Mesenchymal stem cell (in vitro differentiated cells and primary cell): Measurements from ENCODE around the gene RNF123.

Source experiments
- DNase-seq: peaks from one replicate; pipeline ENCODE4 v3.0.0-alpha.2; 2013
- H2AFZ ChIP-seq: one replicate; pipeline ENCODE4 v1.6.1; 2013; ENCODE audit warnings: low read depth, mild to moderate bottlenecking, control low read depth, inconsistent platforms, low read length, moderate library complexity
- H2AK5ac ChIP-seq: 2 replicates; pipeline ENCODE4 v1.6.1; 2013; ENCODE audit warnings: low read length, moderate library complexity, mild to moderate bottlenecking, inconsistent platforms; ENCODE audit not compliant: severe bottlenecking
- H2BK120ac ChIP-seq: one replicate; pipeline ENCODE4 v1.6.1; 2013; ENCODE audit warnings: low read depth, mild to moderate bottlenecking, inconsistent platforms, low read length, moderate library complexity
- H2BK12ac ChIP-seq, 2 experiments: one replicate each; pipeline ENCODE4 v1.6.1; 2013; ENCODE audit warnings: inconsistent platforms in 2 of 2, low read length in 2 of 2, mild to moderate bottlenecking in 2 of 2, moderate library complexity in 2 of 2, control low read depth in 1 of 2
- H2BK15ac ChIP-seq: one replicate; pipeline ENCODE4 v1.6.1; 2013; ENCODE audit warnings: mild to moderate bottlenecking, low read depth, inconsistent platforms; ENCODE audit not compliant: poor library complexity, severe bottlenecking
- H2BK5ac ChIP-seq: 2 replicates; pipeline ENCODE4 v1.6.1; 2013; ENCODE audit warnings: low read depth, mild to moderate bottlenecking, low read length, control low read depth, inconsistent platforms; ENCODE audit not compliant: poor library complexity, severe bottlenecking
- H3K14ac ChIP-seq, 2 experiments: one replicate each; pipeline ENCODE4 v1.6.1; 2013; ENCODE audit warnings: inconsistent platforms in 2 of 2, low read length in 2 of 2, control low read depth in 1 of 2, mild to moderate bottlenecking in 1 of 2, moderate library complexity in 1 of 2
- H3K18ac ChIP-seq, 2 experiments: one replicate each; pipeline ENCODE4 v1.6.1; 2013; ENCODE audit warnings: inconsistent platforms in 2 of 2, low read length in 2 of 2, control low read depth in 1 of 2, low read depth in 1 of 2, mild to moderate bottlenecking in 1 of 2
- H3K23ac ChIP-seq, 2 experiments: one replicate each; pipeline ENCODE4 v1.6.1; 2013; ENCODE audit warnings: inconsistent platforms in 2 of 2, low read length in 2 of 2, mild to moderate bottlenecking in 2 of 2, moderate library complexity in 2 of 2, control low read depth in 1 of 2
- H3K27ac ChIP-seq: 2 replicates; pipeline ENCODE4 v1.5.1; 2013; ENCODE audit warnings: mild to moderate bottlenecking, moderate library complexity, low read length, control low read depth, inconsistent platforms; ENCODE audit not compliant: poor library complexity, severe bottlenecking
- H3K27me3 ChIP-seq, 2 experiments: 2 replicates each; pipeline versions ENCODE4 v1.6.1 to v1.7.0; 2013; ENCODE audit warnings: low read length in 2 of 2, mild to moderate bottlenecking in 2 of 2, moderate library complexity in 2 of 2, control low read depth in 1 of 2, inconsistent platforms in 1 of 2; ENCODE audit not compliant: control insufficient read depth in 1 of 2, insufficient read depth in 1 of 2
- H3K36me3 ChIP-seq, 2 experiments: 2 replicates each; pipeline versions ENCODE4 v1.6.1 to v1.7.0; 2013; ENCODE audit warnings: low read length in 2 of 2, control low read depth in 1 of 2, inconsistent platforms in 1 of 2, low read depth in 1 of 2, mild to moderate bottlenecking in 1 of 2; ENCODE audit not compliant: insufficient read depth in 2 of 2, control insufficient read depth in 1 of 2
- H3K4ac ChIP-seq, 2 experiments: one replicate each; pipeline ENCODE4 v1.6.1; 2013; ENCODE audit warnings: inconsistent platforms in 2 of 2, low read length in 2 of 2, mild to moderate bottlenecking in 2 of 2, moderate library complexity in 2 of 2, control low read depth in 1 of 2, low read depth in 1 of 2
- H3K4me1 ChIP-seq: 2 replicates; pipeline ENCODE4 v1.6.1; 2013; ENCODE audit warnings: low read depth, low read length, control low read depth; ENCODE audit not compliant: control insufficient read depth, insufficient read depth
- H3K4me2 ChIP-seq: 2 replicates; pipeline ENCODE4 v1.6.1; 2013; ENCODE audit warnings: low read length, mild to moderate bottlenecking, inconsistent platforms; ENCODE audit not compliant: poor library complexity, severe bottlenecking
- H3K4me3 ChIP-seq, 2 experiments: 2 replicates each; pipeline versions ENCODE4 v1.5.1 to v1.7.0; 2013; ENCODE audit warnings: low read length in 2 of 2, mild to moderate bottlenecking in 2 of 2, control low read depth in 1 of 2, low read depth in 1 of 2; ENCODE audit not compliant: insufficient read depth in 1 of 2
- H3K79me1 ChIP-seq: replicated peaks from 2 replicates; pipeline ENCODE4 v1.6.1; 2013; ENCODE audit warnings: mild to moderate bottlenecking, control low read depth, low read length, inconsistent platforms; ENCODE audit not compliant: poor library complexity, severe bottlenecking
- H3K9ac ChIP-seq: 2 replicates; pipeline ENCODE4 v1.7.0; 2013; ENCODE audit warnings: mild to moderate bottlenecking, low read length, moderate library complexity
- H3K9me3 ChIP-seq: 2 replicates; pipeline ENCODE4 v1.7.0; 2013; ENCODE audit warnings: mild to moderate bottlenecking, low read length; ENCODE audit not compliant: control insufficient read depth
- H4K8ac ChIP-seq: one replicate; pipeline ENCODE4 v1.6.1; 2013; ENCODE audit warnings: inconsistent platforms, mild to moderate bottlenecking, low read length, moderate library complexity
- H4K91ac ChIP-seq: one replicate; pipeline ENCODE4 v1.6.1; 2013; ENCODE audit warnings: mild to moderate bottlenecking, low read length, inconsistent platforms
- WGBS: methylation state at CpG from one replicate; pipeline ENCODE4 v1.1.7; 2013; ENCODE audit warnings: mixed read lengths; 5-methylcytosine and 5-hydroxymethylcytosine counted together

The RNF123 gene

DNA sequence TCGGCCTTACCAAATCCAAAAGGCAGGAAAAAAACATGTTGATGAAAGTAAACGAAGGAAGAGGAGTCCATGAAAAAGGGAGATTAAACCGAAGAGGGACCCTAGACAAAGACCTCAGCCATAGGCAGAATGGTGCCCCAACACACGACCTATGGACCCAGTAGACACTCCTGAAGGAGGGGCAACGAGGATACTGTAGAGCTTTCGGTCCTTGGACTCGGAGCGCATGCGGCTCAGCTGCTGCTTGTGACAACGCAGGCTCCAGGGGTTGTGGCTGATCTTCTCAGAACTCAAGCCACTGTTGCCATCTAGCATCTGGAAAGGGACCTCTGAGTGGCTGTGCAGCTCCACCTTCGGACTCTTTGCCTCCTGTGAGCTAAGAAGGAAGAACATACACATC is 43.2 kb downstream of the RNF123 start:
- no peaks in the 10 kb centered on the region for H3K9me3 ChIP-seq
- 98% methylated on average over 11 of the region's 11 CpGs for WGBS

GRCh38 chr3:49733551-49733950 is 44.2 kb downstream of the RNF123 start:
- no peak overlapping the region for H3K4me3 ChIP-seq
- 100% methylated on average over 1 of the region's 1 CpG for WGBS
- no peak overlapping the region for H3K4ac ChIP-seq

More for the DNA sequence above, 43.2 kb downstream of the RNF123 start:
- no peak overlapping the region for H3K9ac ChIP-seq
- H3K23ac ChIP-seq, result no peak overlapping the region
- H4K91ac ChIP-seq, result no peak overlapping the region
- H2BK120ac ChIP-seq, result no peak overlapping the region
- H3K36me3 ChIP-seq, result peaks cover 54 to 81% of the 10 kb centered on the region in 2 experiments
- H3K4me2 ChIP-seq, result no peak overlapping the region
- peaks cover 37% of the 10 kb centered on the region for H3K79me1 ChIP-seq
- H2BK12ac ChIP-seq, result no peak overlapping the region
- no peak overlapping the region for H3K18ac ChIP-seq
- H3K27me3 ChIP-seq, result no peaks in the 10 kb centered on the region
- H2AFZ ChIP-seq, result no peak overlapping the region
- no peak overlapping the region for H3K14ac ChIP-seq
- H4K8ac ChIP-seq, result no peak overlapping the region
- DNase-seq, result no peak
- H3K4me3 ChIP-seq, result no peak overlapping the region
- H3K4ac ChIP-seq, result no peak overlapping the region
- no peak overlapping the region for H2AK5ac ChIP-seq
- no peak overlapping the region for H2BK15ac ChIP-seq
- H3K27ac ChIP-seq, result no peak overlapping the region
- no peak overlapping the region for H2BK5ac ChIP-seq
- H3K4me1 ChIP-seq, result no peaks in the 10 kb centered on the region

GRCh38 chr3:49734752-49735151 is 45.4 kb downstream of the RNF123 start:
- Histone ChIP-seq H3K4me3 (no peak overlapping the region), H3K14ac (no peak overlapping the region), H2AFZ (no peak overlapping the region), H2BK12ac (no peak overlapping the region), H3K36me3 (peaks cover 57 to 88% of the 10 kb centered on the region in 2 experiments), H2BK120ac (no peak overlapping the region), H3K23ac (no peak overlapping the region), H2AK5ac (no peak overlapping the region), H3K27ac (no peak overlapping the region), H2BK5ac (no peak overlapping the region), H3K18ac (no peak overlapping the region), H3K4me2 (no peak overlapping the region), H3K4ac (no peak overlapping the region), H3K79me1 (peaks cover 45% of the 10 kb centered on the region), H3K4me1 (no peaks in the 10 kb centered on the region), H4K8ac (no peak overlapping the region), H2BK15ac (no peak overlapping the region), H3K27me3 (no peaks in the 10 kb centered on the region), H3K9me3 (no peaks in the 10 kb centered on the region), H4K91ac (no peak overlapping the region), H3K9ac (no peak overlapping the region)
- no peak for DNase-seq
- 98% methylated on average over 6 of the region's 6 CpGs for WGBS

More at GRCh38 chr3:49733551-49733950, 44.2 kb downstream of the RNF123 start:
- peaks cover 41% of the 10 kb centered on the region for H3K79me1 ChIP-seq
- H3K18ac ChIP-seq, result no peak overlapping the region
- no peak overlapping the region for H3K9ac ChIP-seq
- H2BK15ac ChIP-seq, result no peak overlapping the region
- H3K14ac ChIP-seq, result no peak overlapping the region
- H4K8ac ChIP-seq, result no peak overlapping the region
- H2AK5ac ChIP-seq, result no peak overlapping the region
- DNase-seq, result peak; percentile 41
- no peak overlapping the region for H2BK120ac ChIP-seq
- H3K27ac ChIP-seq, result no peak overlapping the region
- H4K91ac ChIP-seq, result no peak overlapping the region
- H2BK12ac ChIP-seq, result no peak overlapping the region
- no peak overlapping the region for H2AFZ ChIP-seq
- H3K4me2 ChIP-seq, result no peak overlapping the region
- no peak overlapping the region for H3K23ac ChIP-seq
- peaks cover 56 to 82% of the 10 kb centered on the region in 2 experiments for H3K36me3 ChIP-seq
- no peaks in the 10 kb centered on the region for H3K27me3 ChIP-seq
- H2BK5ac ChIP-seq, result no peak overlapping the region
- no peaks in the 10 kb centered on the region for H3K4me1 ChIP-seq
- H3K9me3 ChIP-seq, result no peaks in the 10 kb centered on the region

DNA sequence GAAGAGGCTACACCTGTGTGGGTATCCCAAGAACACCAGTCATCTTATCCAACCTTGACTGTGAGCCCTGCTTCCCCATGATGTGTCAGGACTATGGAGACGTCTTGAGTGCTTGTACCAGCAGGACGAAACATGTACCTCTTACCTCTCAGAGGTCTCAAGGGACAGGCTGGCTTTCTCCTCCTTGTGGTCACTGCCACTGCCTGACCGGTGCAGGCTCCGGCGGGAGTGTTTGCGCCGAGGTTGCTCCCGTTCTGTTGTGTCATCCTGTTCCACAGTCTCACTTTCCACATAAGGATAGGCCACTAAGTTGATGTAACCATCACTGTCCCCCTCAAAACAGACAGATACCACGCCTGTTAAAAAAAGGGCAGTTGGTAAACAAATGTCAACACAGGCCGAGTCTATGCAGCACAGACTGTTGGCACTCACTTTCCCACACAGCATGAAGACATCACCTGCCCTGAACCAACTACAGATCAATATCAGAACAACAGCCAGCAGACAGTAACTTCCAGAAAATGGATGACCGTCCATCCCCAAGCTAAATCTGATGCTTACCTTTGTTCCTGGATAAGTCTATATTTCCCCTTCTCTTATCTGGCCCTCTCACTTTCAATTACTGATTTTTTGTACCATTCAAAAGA is 48.8 kb downstream of the RNF123 start:
- DNase-seq, result no peak
- Histone ChIP-seq H3K27ac (no peak overlapping the region), H3K4me3 (no peak overlapping the region), H2AK5ac (no peak overlapping the region), H3K23ac (no peak overlapping the region), H3K14ac (no peak overlapping the region), H2BK5ac (no peak overlapping the region), H3K4me1 (no peaks in the 10 kb centered on the region), H3K9ac (no peak overlapping the region), H3K9me3 (no peaks in the 10 kb centered on the region), H3K36me3 (peaks cover 44 to 81% of the 10 kb centered on the region in 2 experiments), H2BK120ac (no peak overlapping the region), H3K4ac (no peak overlapping the region), H2BK15ac (no peak overlapping the region), H2AFZ (no peak overlapping the region), H3K27me3 (no peaks in the 10 kb centered on the region), H4K91ac (peak overlapping the region; percentile 70), H4K8ac (no peak overlapping the region), H2BK12ac (no peak overlapping the region), H3K4me2 (no peak overlapping the region), H3K18ac (no peak overlapping the region), H3K79me1 (peaks cover 44% of the 10 kb centered on the region)
- WGBS, result 97% methylated on average over 11 of the region's 11 CpGs
